IMR-90 (cell line): ENCODE data around the gene KHK.

Source experiments
- CTCF ChIP-seq: conservative IDR thresholded peaks from 2 replicates; pipeline ENCODE4 v1.5.1; 2012; ENCODE audit warnings: mild to moderate bottlenecking, low read depth, low read length, improper control_type of control experiment
- POLR2A ChIP-seq: IDR thresholded peaks from 2 replicates; pipeline ENCODE4 v1.6.1; 2012; ENCODE audit warnings: mild to moderate bottlenecking, low read depth, low read length
- SMC3 ChIP-seq: fragments of 150-350 bp; IDR thresholded peaks from 2 replicates; pipeline ENCODE4 v1.6.1; 2016; ENCODE audit warnings: low read depth, mild to moderate bottlenecking, antibody characterized with exemption, low read length, moderate library complexity

- TF ChIP-seq CTCF (no peak), POLR2A (no peak), SMC3 (no peak)
These were observed 28.9 kb downstream of the KHK start for GRCh38 chr2:27115519-27115918.
